Brain microvascular endothelial cell (primary cell): ENCODE data around the gene JCAD.

Experiments
- DNase-seq: peaks from one replicate; pipeline ENCODE4 v3.0.0-alpha.2; 2020
- H3K27ac ChIP-seq: fragments of 250-450 bp; sonication (Bioruptor Pico); 2 replicates; pipeline ENCODE4 v1.5.1; 2020; ENCODE audit warnings: mild to moderate bottlenecking, moderate library complexity
- H3K27me3 ChIP-seq: fragments of 250-450 bp; sonication (Bioruptor Pico); replicated peaks from 2 replicates; pipeline ENCODE4 v1.5.1; 2020; ENCODE audit warnings: mild to moderate bottlenecking
- H3K36me3 ChIP-seq: fragments of 250-450 bp; sonication (Bioruptor Pico); replicated peaks from 2 replicates; pipeline ENCODE4 v1.5.1; 2020; ENCODE audit warnings: mild to moderate bottlenecking
- H3K4me3 ChIP-seq: 2 replicates; pipeline ENCODE4 v1.5.1; 2011; ENCODE audit warnings: low read depth, mild to moderate bottlenecking, control low read depth, low read length, moderate library complexity
- in situ Hi-C: cut with HindIII; loops from 2 replicates; pipeline ENCODE4 v1.10.0; 2017; ENCODE audit warnings: low sequenced_read_pairs, low pct_ligation_motif_present
- TF ChIP-seq, protein P1 (sequence below): IDR thresholded peaks from 2 replicates; pipeline ENCODE4 v1.5.1; 2011; ENCODE audit warnings: low read depth, mild to moderate bottlenecking, moderate library complexity, low read length, control low read depth, inconsistent platforms; ENCODE audit errors: missing control alignments

JCAD gene

DNA sequence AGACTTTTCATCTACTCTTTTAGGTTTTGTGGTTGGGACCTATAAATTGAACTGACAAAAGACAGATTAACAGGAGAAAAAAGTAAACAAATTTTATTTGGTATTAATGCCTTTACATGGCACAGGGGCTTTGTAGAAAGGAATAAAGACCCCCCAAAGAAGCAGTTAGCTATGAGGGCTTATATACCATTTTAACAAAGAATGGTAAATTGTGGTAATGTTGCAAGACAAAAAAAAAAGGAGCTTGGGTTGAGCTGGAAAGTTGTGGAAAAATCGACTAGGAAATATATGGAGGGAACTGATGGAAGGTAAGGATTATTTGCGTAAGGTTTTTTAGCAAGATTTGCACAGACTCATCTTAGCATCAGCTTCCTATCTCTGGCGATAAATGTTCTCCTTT is 84.6 kb downstream of the JCAD start:
- TF ChIP-seq, protein P1, sequence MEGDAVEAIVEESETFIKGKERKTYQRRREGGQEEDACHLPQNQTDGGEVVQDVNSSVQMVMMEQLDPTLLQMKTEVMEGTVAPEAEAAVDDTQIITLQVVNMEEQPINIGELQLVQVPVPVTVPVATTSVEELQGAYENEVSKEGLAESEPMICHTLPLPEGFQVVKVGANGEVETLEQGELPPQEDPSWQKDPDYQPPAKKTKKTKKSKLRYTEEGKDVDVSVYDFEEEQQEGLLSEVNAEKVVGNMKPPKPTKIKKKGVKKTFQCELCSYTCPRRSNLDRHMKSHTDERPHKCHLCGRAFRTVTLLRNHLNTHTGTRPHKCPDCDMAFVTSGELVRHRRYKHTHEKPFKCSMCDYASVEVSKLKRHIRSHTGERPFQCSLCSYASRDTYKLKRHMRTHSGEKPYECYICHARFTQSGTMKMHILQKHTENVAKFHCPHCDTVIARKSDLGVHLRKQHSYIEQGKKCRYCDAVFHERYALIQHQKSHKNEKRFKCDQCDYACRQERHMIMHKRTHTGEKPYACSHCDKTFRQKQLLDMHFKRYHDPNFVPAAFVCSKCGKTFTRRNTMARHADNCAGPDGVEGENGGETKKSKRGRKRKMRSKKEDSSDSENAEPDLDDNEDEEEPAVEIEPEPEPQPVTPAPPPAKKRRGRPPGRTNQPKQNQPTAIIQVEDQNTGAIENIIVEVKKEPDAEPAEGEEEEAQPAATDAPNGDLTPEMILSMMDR = no peak
- DNase-seq = no peak
- H3K36me3 ChIP-seq = no peaks in the 10 kb centered on the region
- H3K4me3 ChIP-seq = no peak overlapping the region
- H3K27me3 ChIP-seq = no peaks in the 10 kb centered on the region
- in situ Hi-C loops = no loop called here
- H3K27ac ChIP-seq = no peak overlapping the region

DNA sequence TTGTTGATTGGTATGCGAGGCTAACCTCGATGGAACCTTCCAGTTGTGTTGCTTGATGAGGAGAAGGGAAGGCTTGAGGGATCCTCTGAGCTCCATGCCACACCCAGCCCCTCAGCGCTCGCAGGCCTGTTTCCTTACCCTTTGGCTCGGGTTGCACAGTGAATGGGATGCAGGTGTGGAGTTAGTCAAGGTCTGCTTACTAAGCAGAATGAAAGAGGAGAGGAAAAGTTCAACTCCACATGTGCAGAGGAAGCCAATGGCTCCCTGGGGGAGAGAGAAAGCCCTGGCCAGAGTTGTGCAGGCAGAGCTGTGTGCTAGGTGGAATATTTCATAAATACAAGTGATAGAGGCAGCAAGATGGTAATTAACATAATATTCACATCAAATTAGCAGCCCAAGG is 85.5 kb downstream of the JCAD start:
- H3K27ac ChIP-seq = no peak overlapping the region
- H3K36me3 ChIP-seq = no peaks in the 10 kb centered on the region
- H3K4me3 ChIP-seq = no peak overlapping the region
- TF ChIP-seq, protein P1 = no peak
- DNase-seq = no peak
- in situ Hi-C loops = no loop called here
- H3K27me3 ChIP-seq = no peaks in the 10 kb centered on the region

DNA sequence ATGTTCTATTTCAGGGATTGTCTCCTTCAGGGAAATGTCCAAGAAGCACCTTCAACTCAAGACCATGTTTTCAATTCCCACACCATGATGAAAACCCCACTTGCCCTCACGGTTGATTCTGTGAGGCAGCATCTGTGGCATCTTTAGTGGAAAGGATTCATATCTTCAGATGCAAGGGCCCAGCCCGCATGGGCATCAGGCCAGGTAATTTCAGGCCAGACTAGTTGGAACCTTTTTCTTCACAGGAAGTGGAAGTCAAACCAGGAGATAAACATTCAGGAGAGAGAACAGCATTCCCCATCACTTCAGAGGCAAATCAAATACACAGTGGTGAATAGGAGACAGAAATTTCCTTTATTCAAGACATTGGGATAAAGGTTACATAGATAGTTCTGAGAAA is 88.8 kb downstream of the JCAD start:
- H3K4me3 ChIP-seq = no peak overlapping the region
- in situ Hi-C loops = no loop called here

DNA sequence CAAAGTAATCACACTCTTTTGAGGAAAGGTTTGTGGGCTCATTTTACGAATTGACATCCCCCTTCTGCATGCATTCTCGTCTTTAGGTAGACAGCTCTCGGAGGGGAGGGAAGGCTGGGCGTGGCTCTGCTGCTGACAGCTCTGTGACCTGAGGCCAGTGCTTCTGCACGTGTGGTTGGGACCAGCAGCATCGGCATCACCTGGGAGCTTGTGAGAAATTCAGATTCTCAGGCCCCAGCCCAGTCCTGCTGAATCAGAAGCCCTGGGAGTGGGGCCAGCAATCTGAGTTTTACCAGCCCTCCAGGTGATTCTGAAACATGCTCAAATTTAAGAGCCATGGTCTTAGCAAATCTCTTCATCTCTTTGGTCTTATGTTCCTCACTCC is 89.4 kb downstream of the JCAD start:
- in situ Hi-C loops = no loop called here
- no peak for DNase-seq
- TF ChIP-seq, protein P1 = no peak
- Histone ChIP-seq H3K36me3 (no peaks in the 10 kb centered on the region), H3K27ac (no peak overlapping the region), H3K4me3 (no peak overlapping the region), H3K27me3 (no peaks in the 10 kb centered on the region)

More for the DNA sequence above, 88.8 kb downstream of the JCAD start:
- Histone ChIP-seq H3K36me3 (no peaks in the 10 kb centered on the region), H3K27ac (no peak overlapping the region), H3K27me3 (no peaks in the 10 kb centered on the region)
- DNase-seq = no peak
- TF ChIP-seq, protein P1 = no peak

DNA sequence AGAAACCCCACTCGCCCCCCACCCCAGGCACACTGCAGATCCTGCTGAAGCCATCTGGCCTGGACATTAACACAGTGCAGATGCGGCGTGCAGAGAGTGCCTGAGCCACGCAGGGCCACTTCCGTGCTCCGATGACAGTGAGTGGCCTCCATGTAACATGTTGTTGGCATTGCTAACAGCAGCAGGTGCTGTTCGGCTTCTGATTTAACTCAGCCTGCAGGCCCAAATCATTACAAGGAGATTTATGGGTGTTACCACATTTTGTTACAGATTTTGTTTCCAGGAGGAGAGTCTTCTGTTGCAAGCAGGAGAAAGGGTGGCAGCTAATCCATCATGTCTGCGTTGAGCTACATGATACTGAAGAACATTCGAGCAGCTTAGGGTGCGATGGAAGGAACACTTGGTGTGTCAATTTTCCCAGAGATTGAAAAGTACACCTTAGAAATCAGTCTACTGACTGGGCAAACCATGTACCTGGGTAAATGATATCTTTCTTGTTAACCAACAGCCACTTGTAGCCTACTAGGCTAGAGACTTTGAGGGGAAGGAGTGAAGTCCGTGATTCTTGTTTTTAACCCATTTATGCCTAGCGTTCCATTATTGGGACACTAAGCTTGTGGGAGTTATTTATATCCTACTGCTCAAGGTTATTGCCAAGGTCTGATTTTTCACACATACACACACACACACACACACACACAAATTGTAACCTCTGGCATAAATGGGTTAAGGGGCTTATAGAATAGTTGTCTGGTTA is 90.0 kb downstream of the JCAD start:
- in situ Hi-C loops = no loop called here
- no peak for DNase-seq
- H3K27ac ChIP-seq = no peak overlapping the region
- H3K36me3 ChIP-seq = no peaks in the 10 kb centered on the region
- no peak overlapping the region for H3K4me3 ChIP-seq
- TF ChIP-seq, protein P1 = no peak
- no peaks in the 10 kb centered on the region for H3K27me3 ChIP-seq

DNA sequence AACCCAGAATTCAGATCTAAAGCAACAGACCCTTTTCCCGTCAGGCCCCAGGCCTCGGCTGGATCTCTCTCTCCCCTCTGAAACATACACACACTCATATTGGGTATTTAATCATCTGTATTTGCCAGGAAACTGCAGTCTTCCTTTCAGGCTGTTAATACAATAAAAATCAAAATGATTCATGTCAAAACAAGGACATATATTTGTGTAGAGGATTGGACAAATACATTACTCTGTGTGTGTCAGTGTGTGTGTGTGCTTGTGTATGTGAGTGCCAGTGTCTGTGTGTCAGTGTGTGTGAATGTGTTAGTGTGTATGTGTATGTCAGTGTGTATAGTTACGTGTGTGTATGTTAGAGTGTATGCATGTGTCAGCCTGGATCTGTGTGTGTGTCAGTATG is 90.8 kb downstream of the JCAD start:
- Histone ChIP-seq H3K4me3 (no peak overlapping the region), H3K36me3 (no peaks in the 10 kb centered on the region), H3K27ac (no peak overlapping the region), H3K27me3 (no peaks in the 10 kb centered on the region)
- no peak for DNase-seq
- TF ChIP-seq, protein P1 = no peak
- in situ Hi-C loops = no loop called here
